Stimulated activated CD8-positive, alpha-beta memory T cell treated with anti-CD3 and anti-CD28 coated beads, Interleukin-7, amount 100 ng/mL, for 1 hour (primary cell): ENCODE data around the gene SDHAF4.
A peak's percentile ranks its signal among the peaks of the same experiment; 100 is the strongest.
"Not testable (repeated sequence)": the region's sequence is repeated elsewhere in the genome, so short reads cannot be mapped to it uniquely, and the experiment has no call there.

ENCODE experiments used
- DNase-seq, 2 donors: peaks; one replicate each; pipeline ENCODE4 v3.0.0-alpha.2; 2020; ENCODE audit warnings: low read depth in 2 of 2

Gene SDHAF4

DNA sequence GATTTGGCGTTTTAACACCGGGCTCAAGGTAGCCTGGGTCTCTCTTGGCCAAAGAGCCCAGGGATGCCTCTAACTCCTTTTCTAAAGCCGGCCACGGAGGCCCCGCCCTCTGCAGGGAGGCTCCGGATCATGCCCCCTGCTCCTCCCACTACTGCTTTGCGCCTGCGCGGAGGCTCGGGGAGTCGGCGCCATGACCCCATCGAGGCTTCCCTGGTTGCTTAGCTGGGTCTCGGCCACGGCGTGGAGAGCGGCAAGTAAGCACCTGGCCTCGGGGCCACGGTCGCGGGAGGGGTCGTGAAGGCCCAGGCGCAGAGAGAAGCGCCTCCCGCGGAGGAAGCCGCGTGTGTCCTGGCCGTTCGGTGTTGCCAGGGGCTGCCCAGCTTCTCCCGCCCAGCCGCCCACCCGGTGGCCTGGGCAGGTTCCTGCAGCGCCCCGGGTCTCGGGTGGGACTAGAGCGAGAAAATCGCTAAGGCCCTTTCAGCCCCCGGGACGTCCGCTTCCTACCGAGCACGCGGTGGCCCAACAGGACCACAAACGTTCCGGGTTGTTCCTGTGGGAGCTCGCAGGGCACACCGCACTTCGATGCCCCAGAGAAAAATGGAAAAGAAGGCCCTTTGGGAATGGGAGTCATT lies at the start of gene SDHAF4:
Gene SDHAF4 (plus strand): TSS at position 180 of the 632 bp plus-strand sequence. CDS start 11 bp downstream, at position 191.
- peak; percentile 83 to 90 for DNase-seq

DNA sequence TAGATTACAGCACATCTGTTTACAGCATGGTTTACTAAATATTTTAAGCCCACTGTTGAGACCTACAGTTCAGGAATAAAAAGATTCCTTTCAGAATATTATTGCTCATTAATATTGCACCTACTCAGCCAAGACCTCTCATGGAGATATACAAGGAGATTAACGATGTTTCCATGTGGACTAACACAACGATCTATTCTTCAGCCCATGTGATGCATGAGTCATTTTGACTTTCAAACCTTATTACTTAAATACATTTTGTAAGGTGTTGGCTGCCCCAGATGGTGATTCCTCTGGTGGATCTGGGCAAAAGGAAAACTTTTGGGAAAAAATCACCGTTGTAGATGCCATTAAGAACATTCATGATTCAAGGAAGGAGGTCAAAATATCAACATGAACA lies 48.0 kb upstream of the SDHAF4 start:
- no peak for DNase-seq

DNA sequence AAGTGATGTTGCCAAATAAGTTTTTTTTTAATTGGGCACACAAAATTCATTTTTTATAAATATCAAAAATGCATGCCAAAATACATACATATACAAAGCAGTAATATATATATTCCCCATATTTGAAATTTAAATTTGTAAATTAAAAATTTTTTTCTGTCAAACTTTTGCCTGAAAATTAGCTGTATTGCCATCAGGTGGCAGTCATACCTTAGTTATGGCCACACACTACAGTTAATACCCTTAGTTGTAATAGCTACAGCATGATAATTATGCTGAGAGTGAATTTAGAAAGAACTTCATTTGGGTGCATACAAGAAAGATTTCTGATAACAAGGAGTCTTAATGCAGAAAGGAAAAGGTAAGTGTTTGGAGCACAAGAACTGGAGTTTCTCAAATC lies 46.2 kb upstream of the SDHAF4 start:
- no peak for DNase-seq

DNA sequence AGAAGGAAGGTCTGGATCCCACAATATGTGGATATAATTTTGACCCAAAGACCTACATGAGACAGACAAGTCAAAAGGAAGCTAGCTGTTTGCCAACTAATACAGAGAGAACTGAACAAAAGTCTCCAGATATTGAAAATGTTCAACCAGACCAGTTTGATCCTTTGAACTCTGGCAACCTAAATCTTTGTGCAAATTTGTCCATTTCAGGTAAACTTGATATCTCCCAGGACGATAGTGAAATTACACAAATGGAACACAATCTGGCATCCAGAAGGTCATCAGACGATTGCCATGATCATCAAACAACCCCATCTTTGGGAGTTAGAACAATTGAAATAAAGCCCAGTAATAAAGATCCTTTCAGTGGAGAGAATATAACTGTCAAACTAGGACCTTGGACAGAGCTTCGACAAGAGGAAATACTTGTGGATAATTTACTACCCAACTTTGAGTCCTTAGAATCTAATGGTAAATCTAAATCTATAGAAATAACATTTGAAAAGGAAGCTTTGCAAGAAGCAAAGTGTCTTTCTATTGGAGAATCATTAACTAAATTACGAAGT lies 41.9 kb upstream of the SDHAF4 start:
- DNase-seq: no peak

GRCh38 chr6:70527071-70527737 lies 39.5 kb upstream of the SDHAF4 start:
- DNase-seq: no peak

GRCh38 chr6:70530023-70530422 lies 36.7 kb upstream of the SDHAF4 start:
- DNase-seq: no peak

DNA sequence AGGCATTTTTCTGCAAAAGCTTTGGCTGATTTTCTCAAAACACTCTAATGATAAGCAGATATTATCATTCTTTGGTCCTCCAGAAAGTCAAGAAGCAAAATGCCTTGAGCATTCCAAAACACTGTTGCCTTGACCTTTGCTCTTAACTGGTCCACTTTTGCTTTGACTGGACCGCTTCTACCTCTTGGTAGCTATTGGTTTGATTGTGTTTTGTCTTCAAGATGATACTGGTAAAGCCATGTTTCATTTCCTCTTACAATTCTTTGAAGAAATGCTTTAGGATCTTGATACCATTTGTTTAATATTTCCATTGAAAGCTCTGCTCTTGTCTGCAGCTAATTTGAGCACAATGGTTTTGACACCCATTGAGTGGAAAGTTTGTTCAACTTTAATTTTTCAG lies 35.6 kb upstream of the SDHAF4 start:
- no peak for DNase-seq

GRCh38 chr6:70537266-70537665 lies 29.5 kb upstream of the SDHAF4 start:
- DNase-seq: no peak

DNA sequence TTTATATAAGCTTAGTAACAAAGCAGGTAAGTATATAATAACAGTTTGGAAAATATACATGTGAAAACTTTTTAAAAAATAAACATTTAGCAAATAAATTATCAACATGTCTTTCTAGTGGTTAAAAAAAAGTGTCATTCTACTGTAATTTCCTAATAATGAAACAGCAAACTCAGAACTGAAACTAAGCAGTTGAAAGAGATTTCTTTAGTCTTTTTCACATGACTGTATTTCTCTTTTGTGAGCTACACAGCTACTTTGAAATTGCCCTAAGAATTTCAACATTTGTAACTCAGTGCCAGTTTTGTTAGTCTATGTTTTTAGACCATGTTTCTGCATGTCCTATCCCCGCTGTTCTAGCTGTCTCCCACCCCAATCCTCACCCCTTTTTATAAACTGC lies 28.4 kb upstream of the SDHAF4 start:
- DNase-seq: no peak

DNA sequence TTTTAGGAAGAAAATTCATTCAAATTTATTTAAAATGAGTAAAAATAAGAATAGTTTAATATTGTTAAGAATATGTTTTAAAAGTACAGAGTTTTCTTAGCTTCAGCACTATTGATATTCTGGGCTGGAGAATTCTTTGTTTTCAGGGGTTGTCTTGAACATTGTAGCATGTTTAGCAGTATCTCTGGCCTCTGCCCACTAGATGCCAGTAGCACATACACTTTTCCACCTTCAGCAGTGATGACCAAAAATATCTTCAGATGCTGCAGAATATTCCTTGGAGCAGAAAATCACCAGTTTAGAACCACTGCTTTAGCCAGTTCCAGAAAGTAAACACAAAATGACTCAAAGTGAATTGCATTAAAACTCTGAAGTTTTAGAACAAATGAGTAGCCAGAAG lies 19.4 kb upstream of the SDHAF4 start:
- DNase-seq: no peak

DNA sequence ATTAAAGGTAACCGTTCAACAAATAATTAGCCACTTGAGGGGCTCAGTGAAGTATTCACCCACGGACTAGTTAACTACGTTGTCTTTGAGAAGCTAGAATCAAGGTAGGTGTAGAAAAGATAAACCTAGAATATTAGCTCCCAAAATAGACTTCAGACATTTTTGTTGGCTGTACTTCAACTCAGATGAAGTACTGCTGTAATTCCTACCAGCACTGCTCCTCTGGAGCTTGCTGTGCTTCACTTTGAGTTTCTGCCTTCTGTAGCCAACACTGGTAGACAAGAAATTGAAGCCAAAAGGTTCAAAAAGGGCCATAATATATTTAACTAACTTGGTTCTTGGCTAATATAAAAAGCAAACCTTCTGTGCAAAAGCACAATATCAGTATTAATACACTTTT lies 18.8 kb upstream of the SDHAF4 start:
- DNase-seq: no peak

GRCh38 chr6:70549327-70549726 lies 17.4 kb upstream of the SDHAF4 start:
- no peak for DNase-seq

GRCh38 chr6:70551566-70551965 lies 15.2 kb upstream of the SDHAF4 start:
- DNase-seq: no peak

DNA sequence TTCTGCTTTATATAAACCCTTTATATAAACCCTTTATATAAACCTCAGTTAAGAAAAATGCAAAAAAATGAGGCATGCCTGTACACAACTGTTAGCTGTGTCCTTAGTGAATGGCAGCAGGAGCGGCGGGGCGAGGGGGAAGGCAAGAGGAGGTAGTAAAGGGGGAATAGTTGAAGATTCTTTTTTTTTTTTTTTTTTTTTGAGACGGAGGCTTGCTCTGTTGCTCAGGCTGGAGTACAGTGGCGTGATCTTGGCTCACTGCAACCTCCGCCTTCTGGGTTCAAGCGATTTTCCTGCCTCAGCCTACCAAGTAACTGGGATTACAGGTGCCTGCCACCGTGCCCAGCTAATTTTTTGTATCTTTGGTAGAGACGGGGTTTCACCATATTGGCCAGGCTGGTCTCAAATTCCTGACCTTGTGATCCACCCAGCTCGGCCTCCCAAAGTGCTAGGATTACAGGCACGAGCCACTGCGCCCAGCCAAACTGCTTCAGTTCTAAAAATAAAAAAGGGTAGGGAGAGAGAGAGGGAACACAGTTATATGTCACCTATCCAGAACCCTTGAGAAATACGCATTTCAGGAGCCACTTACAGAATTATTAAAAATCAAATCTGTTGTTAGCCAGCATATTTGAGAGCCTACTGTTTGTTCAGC lies 14.3 kb upstream of the SDHAF4 start:
- DNase-seq: not testable (repeated sequence)

GRCh38 chr6:70552974-70553373 lies 13.8 kb upstream of the SDHAF4 start:
- no peak for DNase-seq

DNA sequence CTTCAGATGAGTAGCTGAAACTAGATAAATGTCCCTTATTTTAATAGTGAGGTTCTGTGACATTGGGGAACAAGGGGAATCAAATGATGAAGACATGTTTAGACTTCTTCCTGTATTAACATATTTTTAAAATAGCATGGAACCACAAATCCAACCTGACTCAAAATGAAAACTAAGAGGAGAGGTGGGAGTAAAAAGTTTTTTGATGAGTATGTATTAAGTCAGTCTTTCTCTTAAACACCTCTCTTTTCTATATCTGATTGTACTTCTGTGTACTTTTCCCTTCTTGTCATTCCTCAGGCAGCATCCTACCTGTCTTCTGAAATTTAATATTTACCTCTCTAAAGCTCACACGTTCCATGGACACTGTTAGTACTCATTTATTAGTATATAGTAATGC lies 8.7 kb upstream of the SDHAF4 start:
- DNase-seq: no peak

DNA sequence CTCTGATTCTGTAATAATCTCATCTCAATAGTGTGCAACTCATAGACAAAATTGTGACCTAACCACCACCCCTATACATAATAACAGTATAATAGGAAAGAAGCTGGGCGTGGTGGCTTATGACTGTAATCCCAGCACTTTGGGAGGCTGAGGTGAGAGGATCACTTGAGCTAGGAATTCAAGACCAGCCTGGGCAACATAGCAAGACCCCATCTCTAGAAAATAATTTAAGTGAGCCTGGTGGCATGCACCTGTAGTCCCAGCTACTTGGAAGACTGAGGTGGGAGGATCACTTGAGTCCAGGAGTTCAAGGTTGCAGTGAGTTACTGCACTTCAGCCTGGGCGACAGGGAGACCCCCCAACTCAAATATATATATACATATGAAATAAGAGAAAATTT lies 4.3 kb upstream of the SDHAF4 start:
- DNase-seq: not testable (repeated sequence)

DNA sequence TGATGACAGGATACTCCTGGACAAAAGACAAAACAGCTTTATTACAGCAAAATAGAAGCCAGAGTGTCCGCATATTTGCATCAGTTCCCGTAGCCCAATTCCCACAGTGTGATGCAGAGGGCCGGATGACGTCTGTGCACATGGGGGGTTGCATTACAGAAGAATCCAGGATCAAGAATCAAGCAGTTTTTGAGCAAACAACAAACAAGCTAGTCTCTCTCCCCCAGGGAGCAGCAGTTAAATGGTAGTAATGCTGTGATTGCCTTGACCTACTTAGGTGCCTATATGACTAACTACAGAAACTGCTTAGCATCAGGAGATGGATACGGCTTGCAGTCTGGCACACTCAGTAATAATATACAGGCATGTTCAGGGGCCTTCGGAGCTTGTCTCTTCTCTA lies 3.2 kb upstream of the SDHAF4 start:
- DNase-seq: no peak

- no peak for DNase-seq
Observed at GRCh38 chr6:70574643-70575042, 7.9 kb downstream of the SDHAF4 start.

DNA sequence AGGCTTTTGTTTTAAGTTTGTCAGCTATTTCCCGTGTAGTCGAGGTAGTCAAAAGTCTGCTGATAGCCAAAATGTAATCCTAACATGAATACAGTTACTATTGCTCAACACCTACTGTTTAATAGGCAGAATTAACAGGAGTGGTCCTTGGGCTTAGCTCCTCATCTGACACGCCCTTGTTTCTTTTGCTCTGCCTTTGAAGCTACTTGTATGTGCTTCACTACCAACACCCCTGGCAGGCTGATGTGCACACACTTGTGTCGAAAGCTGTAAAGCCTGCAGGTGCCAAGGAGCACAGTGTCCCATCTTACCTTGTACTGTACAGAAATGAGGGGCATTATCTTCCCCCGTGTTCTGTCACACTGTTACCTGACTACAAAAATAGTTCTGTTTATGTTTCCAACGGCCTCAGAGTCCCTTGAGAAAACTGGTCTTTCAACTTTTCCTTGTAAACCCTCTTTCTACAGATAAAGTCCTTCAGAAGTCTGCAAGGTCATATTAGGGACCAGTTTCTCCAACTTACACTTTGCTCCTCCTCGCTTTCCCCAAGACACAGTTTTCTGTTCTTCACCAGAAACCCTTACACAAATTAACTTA lies 9.3 kb downstream of the SDHAF4 start:
- no peak for DNase-seq

DNA sequence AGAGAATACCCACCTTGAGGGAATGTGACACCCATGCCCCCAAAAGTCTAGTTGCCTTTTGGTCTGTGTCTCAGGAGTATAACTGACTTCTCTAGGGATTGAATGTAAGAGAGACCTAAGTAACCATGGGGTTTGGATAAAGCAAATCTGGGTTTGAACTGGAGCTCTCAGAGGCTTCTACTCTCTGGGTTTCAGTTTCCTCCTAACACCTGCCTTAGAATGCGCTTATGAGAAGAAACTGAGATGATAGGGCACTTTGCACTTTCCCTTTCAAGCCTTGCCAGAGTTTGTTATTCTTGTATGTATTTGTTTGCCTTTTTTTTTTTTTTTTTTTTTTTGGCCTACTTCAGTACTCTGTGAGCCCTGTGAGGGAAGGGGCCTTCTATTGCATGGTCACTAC lies 19.4 kb downstream of the SDHAF4 start:
- DNase-seq: no peak

DNA sequence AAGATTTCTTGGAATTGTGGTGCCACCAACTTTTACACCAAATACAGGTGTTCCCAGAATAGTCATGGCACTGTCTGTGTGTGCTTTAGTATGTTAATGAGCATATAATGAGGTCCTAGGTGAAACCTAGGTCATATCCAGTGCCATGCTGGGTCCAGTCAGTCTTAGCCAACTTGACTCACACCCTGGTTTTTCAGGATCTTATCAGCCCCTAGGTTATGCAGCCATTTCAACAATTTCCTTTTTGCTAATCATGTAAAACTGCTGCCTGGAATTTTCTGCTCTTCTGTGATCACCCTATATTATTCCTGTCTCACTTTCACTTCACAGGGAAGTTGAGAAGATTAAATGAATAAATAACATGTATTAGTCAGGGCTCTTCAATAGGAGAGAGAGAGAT lies 23.7 kb downstream of the SDHAF4 start:
- DNase-seq: no peak
